Measurements from ENCODE around the gene BEND7.

- TF ChIP-seq POLR2AphosphoS5 (IDR thresholded peaks at IDR 0.05; ENCODE audit: low read depth, low read length) (no peak), ZNF274 (IDR thresholded peaks at IDR 0.05; ENCODE audit: borderline replicate concordance, extremely low read depth, low read length) (no peak), EZH2 (IDR thresholded peaks at IDR 0.05; ENCODE audit: low read depth, low read length, severe bottlenecking) (no peak), EGR1 (IDR thresholded peaks at IDR 0.05; ENCODE audit: borderline replicate concordance, low read depth, low read length) (no peak), CREB1 (IDR thresholded peaks at IDR 0.05) (no peak)
These were observed 83.0 kb downstream of the BEND7 start for GRCh38 chr10:13445656-13446400.
